ENCODE measurements around the gene MSX2.

GRCh38 chr5:174741352-174741751, 17.0 kb downstream of the MSX2 start:
- TF ChIP-seq, protein P1, sequence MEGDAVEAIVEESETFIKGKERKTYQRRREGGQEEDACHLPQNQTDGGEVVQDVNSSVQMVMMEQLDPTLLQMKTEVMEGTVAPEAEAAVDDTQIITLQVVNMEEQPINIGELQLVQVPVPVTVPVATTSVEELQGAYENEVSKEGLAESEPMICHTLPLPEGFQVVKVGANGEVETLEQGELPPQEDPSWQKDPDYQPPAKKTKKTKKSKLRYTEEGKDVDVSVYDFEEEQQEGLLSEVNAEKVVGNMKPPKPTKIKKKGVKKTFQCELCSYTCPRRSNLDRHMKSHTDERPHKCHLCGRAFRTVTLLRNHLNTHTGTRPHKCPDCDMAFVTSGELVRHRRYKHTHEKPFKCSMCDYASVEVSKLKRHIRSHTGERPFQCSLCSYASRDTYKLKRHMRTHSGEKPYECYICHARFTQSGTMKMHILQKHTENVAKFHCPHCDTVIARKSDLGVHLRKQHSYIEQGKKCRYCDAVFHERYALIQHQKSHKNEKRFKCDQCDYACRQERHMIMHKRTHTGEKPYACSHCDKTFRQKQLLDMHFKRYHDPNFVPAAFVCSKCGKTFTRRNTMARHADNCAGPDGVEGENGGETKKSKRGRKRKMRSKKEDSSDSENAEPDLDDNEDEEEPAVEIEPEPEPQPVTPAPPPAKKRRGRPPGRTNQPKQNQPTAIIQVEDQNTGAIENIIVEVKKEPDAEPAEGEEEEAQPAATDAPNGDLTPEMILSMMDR (conservative IDR thresholded peaks at IDR 0.05; ENCODE audit: low read depth, low read length), result no peak
- no peak for TF ChIP-seq POLR2A (IDR thresholded peaks at IDR 0.05; ENCODE audit: low read depth, low read length)
- TF ChIP-seq RAD21 (IDR thresholded peaks at IDR 0.05; ENCODE audit: low read length), result no peak
- no peak for TF ChIP-seq CEBPB (IDR thresholded peaks at IDR 0.05; ENCODE audit: low read depth, low read length)
- no peak for TF ChIP-seq MAZ (IDR thresholded peaks at IDR 0.05; ENCODE audit: borderline replicate concordance, low read depth, low read length)
- TF ChIP-seq BHLHE40 (IDR thresholded peaks at IDR 0.05; ENCODE audit: low read depth, low read length), result no peak
- TF ChIP-seq USF2 (IDR thresholded peaks at IDR 0.05; ENCODE audit: low read depth, low read length), result no peak
- TF ChIP-seq RCOR1 (IDR thresholded peaks at IDR 0.05; ENCODE audit: insufficient replicate concordance, low read length), result no peak
- no peak for TF ChIP-seq SMC3 (IDR thresholded peaks at IDR 0.05; ENCODE audit: low read depth, low read length)
- no peak for TF ChIP-seq FOS (IDR thresholded peaks at IDR 0.05; ENCODE audit: low read depth, low read length)
- TF ChIP-seq MXI1 (IDR thresholded peaks at IDR 0.05; ENCODE audit: borderline replicate concordance, low read depth, low read length), result no peak
